ENCODE data around the gene MLH3.

The MLH3 gene

DNA sequence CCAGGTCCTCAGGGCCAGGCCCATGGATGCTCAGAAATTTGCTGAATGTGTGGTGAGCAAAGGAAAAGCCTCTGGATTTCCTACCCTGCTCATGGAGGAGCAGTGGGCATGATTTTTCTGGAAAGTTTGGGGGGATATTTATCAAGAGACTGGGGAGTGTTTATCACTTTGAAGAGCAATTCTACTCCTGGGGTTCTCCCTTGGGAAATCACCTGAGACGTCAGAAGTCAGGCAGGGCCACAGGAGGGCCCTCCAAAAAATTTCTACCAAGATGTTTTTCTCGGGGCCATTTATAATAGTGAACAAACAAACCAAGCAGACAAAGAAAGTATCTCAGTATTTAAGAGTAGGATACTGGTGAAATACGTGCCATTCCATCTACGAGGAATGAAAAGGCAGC is 68.6 kb downstream of the MLH3 start:
- DNase-seq = no peak

DNA sequence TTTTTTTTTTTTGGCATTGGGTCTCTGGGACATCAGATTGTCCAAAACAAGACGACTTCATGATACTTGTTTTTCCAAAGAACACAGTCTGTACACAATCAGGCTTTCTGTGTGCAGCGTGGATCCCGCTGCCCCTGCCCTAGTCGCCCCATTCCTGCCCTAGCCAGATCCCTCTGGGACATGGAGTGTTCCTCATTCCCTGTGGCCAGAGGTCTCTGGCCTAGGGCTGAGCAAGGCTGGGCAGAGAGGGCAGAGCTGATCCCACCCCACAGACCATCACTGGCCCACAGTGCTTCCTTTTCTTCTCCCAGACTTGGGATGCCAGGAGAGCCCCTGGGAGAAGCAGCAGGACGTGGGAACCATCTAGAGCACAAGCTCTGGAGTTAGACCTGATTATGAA is 69.4 kb downstream of the MLH3 start:
- DNase-seq = no peak

- DNase-seq = no peak
These were observed 69.8 kb downstream of the MLH3 start for GRCh38 chr14:74981462-74981782.

DNA sequence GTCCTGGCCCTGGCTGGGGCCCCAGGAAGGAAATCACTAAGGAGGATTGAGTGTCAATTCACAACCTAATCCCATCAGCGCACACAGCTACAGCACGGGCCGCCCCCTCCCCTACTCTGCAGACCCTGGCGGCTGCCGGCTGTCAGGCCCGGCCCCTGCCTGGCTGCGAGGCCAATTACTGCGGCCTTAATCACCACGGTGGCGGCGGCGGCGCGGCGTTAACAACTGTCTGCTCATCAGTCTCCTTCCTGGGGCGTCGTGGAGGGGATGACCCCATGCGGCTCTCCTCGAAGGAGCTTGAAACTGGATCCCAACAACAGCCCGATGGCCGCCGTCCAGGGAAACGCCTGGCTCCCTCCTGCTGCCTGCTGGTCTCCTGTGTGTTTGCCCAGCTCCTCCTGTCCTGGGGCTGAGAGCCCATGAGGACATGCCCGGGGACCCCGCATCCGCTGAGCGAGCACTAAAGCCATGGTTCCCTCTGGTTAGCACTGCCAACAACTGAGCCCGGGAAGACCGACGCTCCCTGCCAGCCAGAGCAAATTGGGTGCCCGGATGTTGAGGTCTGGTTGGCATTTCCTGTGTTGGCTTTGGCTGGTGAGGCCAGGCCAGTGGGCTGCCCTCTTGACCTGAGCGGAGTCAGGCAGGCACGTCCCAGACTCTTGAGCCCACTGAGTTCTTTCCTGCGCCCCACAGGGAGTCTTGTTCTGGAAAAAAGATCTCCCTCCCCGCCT is 70.4 kb downstream of the MLH3 start:
- DNase-seq = peak; percentile 87

DNA sequence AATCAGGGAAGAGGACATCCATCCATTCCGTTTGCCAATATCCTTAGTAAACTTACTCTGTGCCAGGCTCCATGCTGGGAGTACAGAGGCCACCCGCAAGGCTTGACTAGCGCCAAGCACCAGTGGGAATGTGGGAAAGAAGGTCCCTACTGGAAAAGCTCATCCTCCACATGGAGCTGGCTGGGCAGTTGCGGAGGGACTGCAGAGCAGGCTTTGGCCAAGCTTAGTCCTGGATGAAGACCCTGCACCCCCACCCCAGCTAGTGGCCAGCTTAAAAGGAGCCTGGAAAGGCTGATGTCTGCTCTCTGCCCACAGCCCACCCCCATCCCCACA is 70.9 kb downstream of the MLH3 start:
- DNase-seq = peak; percentile 38

GRCh38 chr14:74979442-74980397 is 71.5 kb downstream of the MLH3 start:
- DNase-seq = peak; percentile 80

GRCh38 chr14:74979029-74979428 is 72.2 kb downstream of the MLH3 start:
- DNase-seq = peak; percentile 27

DNA sequence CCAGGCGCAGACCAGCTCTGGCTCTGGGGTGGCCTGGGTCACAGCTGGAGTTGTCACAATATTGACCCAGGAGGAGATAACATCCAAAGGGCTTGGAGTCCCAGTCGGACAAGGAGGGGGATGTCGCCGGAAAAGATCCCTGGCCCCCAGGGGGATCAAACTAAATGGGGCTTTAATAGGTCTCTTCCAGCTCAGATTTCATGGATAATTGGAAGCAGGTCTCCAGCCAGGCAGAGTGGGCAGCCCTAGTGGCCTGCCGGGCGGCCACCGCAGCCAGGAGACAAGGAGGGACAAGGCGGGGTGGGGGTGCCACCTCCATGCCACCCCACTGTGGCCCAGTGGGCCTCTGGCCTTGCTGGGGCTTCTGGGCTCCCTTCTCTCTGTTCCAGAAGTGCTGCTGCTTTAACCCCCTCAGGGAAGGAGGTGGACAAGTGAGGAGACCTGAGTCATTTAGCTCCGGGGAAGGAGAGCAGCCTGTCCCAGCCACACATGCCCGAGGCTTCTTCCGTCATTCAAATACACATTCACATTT is 72.8 kb downstream of the MLH3 start:
- peak; percentile 85 for DNase-seq

DNA sequence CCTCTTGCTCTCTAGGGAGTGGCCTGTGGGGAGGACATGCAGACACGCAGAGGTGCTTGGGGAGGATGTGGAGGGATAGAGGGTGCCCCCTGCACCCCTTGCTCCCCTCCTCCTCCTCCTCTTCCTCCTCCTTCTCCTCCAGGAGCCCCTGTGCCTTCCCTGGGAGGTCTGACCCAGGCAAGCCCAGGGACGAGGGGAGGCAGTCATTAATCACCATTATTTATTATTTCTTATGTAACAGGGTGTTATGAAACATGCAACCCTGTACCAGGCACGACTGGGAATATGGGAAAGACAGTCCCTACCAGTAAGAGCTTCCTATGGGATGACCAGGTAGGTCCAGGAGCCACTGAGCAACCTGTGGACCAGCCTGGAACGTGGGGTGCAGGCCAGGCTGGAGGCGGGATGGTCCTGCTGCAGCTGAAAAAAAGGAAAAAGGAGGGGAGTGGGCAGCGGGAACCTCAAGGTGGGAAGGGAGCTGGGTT is 73.3 kb downstream of the MLH3 start:
- no peak for DNase-seq

- DNase-seq = peak; percentile 1
These were observed 73.9 kb downstream of the MLH3 start for GRCh38 chr14:74977164-74977900.

DNA sequence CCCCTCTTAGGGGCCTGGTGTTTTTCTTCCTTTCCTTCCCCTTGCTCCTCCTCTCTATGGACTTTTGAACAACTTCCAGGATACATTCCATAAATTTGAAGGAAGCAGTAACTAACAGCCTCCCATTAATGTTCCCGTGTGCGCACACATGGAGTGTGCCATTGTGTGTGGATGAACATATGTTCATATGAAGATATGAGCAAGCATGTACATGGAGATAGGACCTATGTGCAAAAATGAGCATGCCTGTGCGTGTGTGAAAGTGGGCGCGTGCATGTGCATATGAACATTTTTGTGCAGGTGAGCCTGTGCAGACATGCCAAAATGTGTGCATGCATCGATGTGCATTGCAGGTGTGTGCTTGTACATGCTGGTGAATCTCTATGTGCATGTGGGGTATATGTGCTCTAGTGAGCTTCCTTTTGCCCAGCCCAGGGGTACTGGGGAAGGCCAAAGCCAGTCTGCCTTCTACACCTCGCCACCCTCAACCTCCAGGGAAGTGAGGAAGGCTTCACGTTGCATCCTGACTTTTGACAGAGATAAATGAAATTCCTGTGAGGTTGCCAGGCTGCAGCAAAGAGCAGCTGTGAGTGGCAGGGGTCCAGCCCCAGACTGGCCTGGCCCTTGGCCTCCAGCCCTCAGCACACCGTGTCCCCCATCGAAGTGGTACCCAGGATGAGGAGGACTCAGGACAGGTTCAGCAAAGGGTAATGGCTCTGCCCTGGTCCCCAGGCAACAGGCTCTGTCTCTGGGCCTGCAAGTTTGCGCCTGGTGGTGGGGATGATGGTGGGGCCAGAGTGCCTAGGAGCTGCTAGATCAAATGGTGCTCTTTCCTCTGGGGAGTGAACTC is 74.8 kb downstream of the MLH3 start:
- DNase-seq = peak; percentile 0

- DNase-seq = peak; percentile 2
These were observed 76.0 kb downstream of the MLH3 start for GRCh38 chr14:74975059-74975810.

GRCh38 chr14:74974364-74975058 is 76.8 kb downstream of the MLH3 start:
- no peak for DNase-seq

DNA sequence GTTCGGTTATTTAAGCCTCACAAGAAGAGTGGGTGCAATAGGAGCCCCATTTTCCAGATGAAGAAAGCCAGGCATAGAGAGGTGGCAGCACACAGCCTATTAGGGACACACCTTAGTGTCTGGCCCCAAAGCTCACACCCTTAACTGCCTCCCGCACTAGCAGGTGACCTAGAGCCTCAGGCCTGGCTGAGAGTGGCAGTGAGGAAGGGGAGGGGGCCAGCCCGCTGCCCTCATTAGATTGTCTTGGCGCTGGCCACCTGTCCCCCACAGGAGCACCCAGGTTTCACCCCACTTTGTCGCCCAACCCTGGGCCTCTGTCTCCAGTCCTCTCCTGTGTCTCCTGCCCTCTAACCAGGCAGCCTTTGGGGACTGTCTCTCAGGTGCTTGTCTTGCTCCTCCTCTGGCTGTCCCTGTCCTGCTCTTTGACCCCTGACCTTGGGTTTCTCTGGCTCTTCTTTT is 77.3 kb downstream of the MLH3 start:
- DNase-seq = no peak

GRCh38 chr14:74973003-74973653 is 78.1 kb downstream of the MLH3 start:
- DNase-seq = peak; percentile 63

DNA sequence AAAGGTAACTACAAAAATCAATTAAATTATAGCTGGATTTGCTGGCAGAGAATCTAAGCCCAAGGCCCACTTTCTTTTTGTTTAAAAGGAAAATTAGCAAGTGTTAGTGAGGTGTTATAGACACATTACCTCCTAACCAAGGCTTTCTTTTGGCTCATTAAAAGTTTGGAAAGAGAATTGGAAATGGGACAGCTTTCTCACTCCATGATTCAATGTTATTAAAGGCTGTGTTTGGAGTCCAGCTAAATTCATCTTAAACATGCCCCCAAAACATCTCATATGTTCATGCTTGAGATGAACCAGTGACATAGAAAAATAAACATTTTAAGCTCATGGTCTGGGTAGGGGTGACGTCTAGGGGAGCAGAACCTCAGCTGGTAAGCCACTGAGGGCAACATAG is 82.5 kb downstream of the MLH3 start:
- no peak for DNase-seq

- peak; percentile 68 for DNase-seq
These were observed 85.6 kb downstream of the MLH3 start for GRCh38 chr14:74965486-74966153.

DNA sequence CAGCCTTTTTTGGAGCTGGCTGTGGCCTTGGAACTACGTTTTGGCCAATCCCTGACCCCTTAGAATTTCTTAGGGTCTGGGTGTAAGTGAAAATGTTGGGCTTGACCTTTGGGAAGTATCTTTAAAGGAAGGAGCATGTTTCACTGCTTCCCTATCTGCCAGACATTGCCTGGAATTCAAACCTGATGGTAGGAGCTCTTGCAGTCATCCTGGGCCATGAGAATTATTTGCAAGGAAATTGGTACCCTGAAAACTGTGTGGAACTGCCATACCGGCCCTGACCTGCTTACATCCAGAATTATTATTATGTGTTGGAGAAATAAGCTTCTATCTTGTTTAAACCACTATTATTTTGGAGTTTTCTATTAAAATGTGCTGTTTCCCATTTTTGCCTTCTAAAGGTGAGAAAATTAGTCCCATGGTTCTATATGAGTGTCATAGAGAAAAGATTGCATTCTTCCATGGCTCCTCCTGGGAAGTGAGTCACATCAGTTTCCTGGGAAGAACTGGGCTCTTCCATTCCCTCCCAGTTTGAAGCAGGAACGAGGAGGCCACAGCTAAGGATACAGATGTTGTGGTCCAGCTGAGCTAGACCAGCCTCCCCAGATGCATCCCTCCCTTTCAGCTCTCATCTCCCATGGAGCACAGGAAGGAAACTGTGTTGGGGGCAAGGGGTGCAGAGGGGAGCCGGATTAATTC is 86.3 kb downstream of the MLH3 start:
- DNase-seq = peak; percentile 73

Measured in EL (cell line).